IMR-90 (cell line): ENCODE measurements around the gene WBP2. TPM values are rescaled to one million over a fixed set of nuclear protein-coding genes. Genes with fewer than 3 reads are reported as not detected.

ENCODE experiments used
- polyA plus RNA-seq, 3 experiments: library from polyadenylated mRNA; depleted of rRNA; stranded (reverse); fragments of >200 nt; gene quantifications; 2 replicates each; pipeline ENCODE4 v1.2.3, GENCODE V29; 2012; ENCODE audit warnings: low replicate concordance in 1 of 3
- total RNA-seq: library from RNA; depleted of rRNA; stranded (reverse); fragments of >200 nt; gene quantifications from 2 replicates; pipeline ENCODE4 v1.2.3, GENCODE V29; 2012; rRNA removed

Gene WBP2
- total and polyA plus RNA-seq, 2 of the 4 experiments (the other 2 are of a cell fraction), result 9.0 to 35.5 TPM

Other genes with a start within 250 kb of the WBP2 start
- gene SMIM5, start 221.9 kb downstream of the WBP2 start, total RNA-seq, result not detected in 2 replicates
- gene SMIM5, start 221.9 kb downstream of the WBP2 start, polyA plus RNA-seq (2012; rRNA removed), result 0.14 TPM in 1 of 2 replicates, not detected in the other
- gene RECQL5, start 188.2 kb downstream of the WBP2 start, total RNA-seq, result 7.3 and 8.6 TPM in 2 replicates
- gene RECQL5, start 188.2 kb downstream of the WBP2 start, polyA plus RNA-seq (2012; rRNA removed), result 17.4 and 23.7 TPM in 2 replicates
- 70.4 and 82.5 TPM in 2 replicates for gene SAP30BP, start 188.0 kb downstream of the WBP2 start, total RNA-seq
- gene SAP30BP, start 188.0 kb downstream of the WBP2 start, polyA plus RNA-seq (2012; rRNA removed), result 134 and 139 TPM in 2 replicates
- gene ITGB4, start 133.9 kb downstream of the WBP2 start, total RNA-seq, result under 0.01 TPM in 1 of 2 replicates, not detected in the other
- 0.27 and 0.39 TPM in 2 replicates for gene ITGB4, start 133.9 kb downstream of the WBP2 start, polyA plus RNA-seq (2012; rRNA removed)
- 18.9 and 21.9 TPM in 2 replicates for gene GALK1, start 90.1 kb downstream of the WBP2 start, total RNA-seq
- gene GALK1, start 90.1 kb downstream of the WBP2 start, polyA plus RNA-seq (2012; rRNA removed), result 19.9 and 28.7 TPM in 2 replicates
- gene UNK, start 70.5 kb downstream of the WBP2 start, total RNA-seq, result 15.4 and 15.8 TPM in 2 replicates
- gene UNK, start 70.5 kb downstream of the WBP2 start, polyA plus RNA-seq (2012; rRNA removed), result 16.9 and 17.3 TPM in 2 replicates
- gene UNC13D, start 10.9 kb downstream of the WBP2 start, total RNA-seq, result under 0.01 TPM in 1 of 2 replicates, not detected in the other
- gene UNC13D, start 10.9 kb downstream of the WBP2 start, polyA plus RNA-seq (2012; rRNA removed), result 0.31 and 0.52 TPM in 2 replicates
- 1.4 TPM in 2 replicates for gene TRIM47, start 23.2 kb upstream of the WBP2 start, total RNA-seq
- gene TRIM47, start 23.2 kb upstream of the WBP2 start, polyA plus RNA-seq (2012; rRNA removed), result 7.2 and 7.5 TPM in 2 replicates
- 7.9 and 8.1 TPM in 2 replicates for gene TRIM65, start 41.6 kb upstream of the WBP2 start, total RNA-seq
- 10.6 and 10.8 TPM in 2 replicates for gene TRIM65, start 41.6 kb upstream of the WBP2 start, polyA plus RNA-seq (2012; rRNA removed)
- gene MRPL38, start 49.5 kb upstream of the WBP2 start, total RNA-seq, result 13.3 and 15.3 TPM in 2 replicates
- 42.5 and 55.5 TPM in 2 replicates for gene MRPL38, start 49.5 kb upstream of the WBP2 start, polyA plus RNA-seq (2012; rRNA removed)
- gene FBF1, start 85.7 kb upstream of the WBP2 start, total RNA-seq, result 4.5 and 5.3 TPM in 2 replicates
- 8.0 and 9.3 TPM in 2 replicates for gene FBF1, start 85.7 kb upstream of the WBP2 start, polyA plus RNA-seq (2012; rRNA removed)
- gene ACOX1, start 123.8 kb upstream of the WBP2 start, total RNA-seq, result 61.9 and 94.8 TPM in 2 replicates
- gene ACOX1, start 123.8 kb upstream of the WBP2 start, polyA plus RNA-seq (2012; rRNA removed), result 14.9 and 16.1 TPM in 2 replicates
- gene TEN1, start 123.9 kb upstream of the WBP2 start, total RNA-seq, result 14.7 and 15.6 TPM in 2 replicates
- 17.1 and 17.9 TPM in 2 replicates for gene TEN1, start 123.9 kb upstream of the WBP2 start, polyA plus RNA-seq (2012; rRNA removed)
- gene CDK3, start 145.5 kb upstream of the WBP2 start, total RNA-seq, result 0.56 and 0.72 TPM in 2 replicates
- gene CDK3, start 145.5 kb upstream of the WBP2 start, polyA plus RNA-seq (2012; rRNA removed), result 6.7 and 8.8 TPM in 2 replicates
- not detected in 2 replicates for gene EVPL, start 172.0 kb upstream of the WBP2 start, total RNA-seq
- gene EVPL, start 172.0 kb upstream of the WBP2 start, polyA plus RNA-seq (2012; rRNA removed), result not detected in 2 replicates
- 47.1 and 47.2 TPM in 2 replicates for gene SRP68, start 217.2 kb upstream of the WBP2 start, total RNA-seq
- gene SRP68, start 217.2 kb upstream of the WBP2 start, polyA plus RNA-seq (2012; rRNA removed), result 69.1 and 82.6 TPM in 2 replicates
- gene GALR2, start 219.4 kb upstream of the WBP2 start, total RNA-seq, result not detected in 2 replicates
- gene GALR2, start 219.4 kb upstream of the WBP2 start, polyA plus RNA-seq (2012; rRNA removed), result 0.07 and 0.10 TPM in 2 replicates
- gene ZACN, start 223.8 kb upstream of the WBP2 start, total RNA-seq, result not detected in 2 replicates
- gene ZACN, start 223.8 kb upstream of the WBP2 start, polyA plus RNA-seq (2012; rRNA removed), result not detected in 2 replicates
- 98.9 and 118 TPM in 2 replicates for gene EXOC7, start 248.5 kb upstream of the WBP2 start, total RNA-seq
- 85.9 and 89.5 TPM in 2 replicates for gene EXOC7, start 248.5 kb upstream of the WBP2 start, polyA plus RNA-seq (2012; rRNA removed)